T-cell (primary cell): ENCODE data around the gene ATG101. TPM values are rescaled to one million over a fixed set of nuclear protein-coding genes. Genes with fewer than 3 reads are reported as not detected.

ENCODE experiments used
- ATAC-seq, 4 experiments: fragments of 200-7000 bp in 3 of 4; fragments of 150-1000 bp in 1 of 4; cut with Tn5 transposase; replicated peaks in 1 of 4; 1 replicate in 3 of 4; 2 replicates in 1 of 4; pipeline ENCODE4 v1.10.0; 2021; ENCODE audit warnings: moderate library complexity in 3 of 4, mild to moderate bottlenecking in 2 of 4, moderate number of reproducible peaks in 1 of 4
- CTCF ChIA-PET, 2 donors: fragments of 300-600 bp; sonication (Branson Sonifier 250); formaldehyde crosslinking; loops; one replicate each; lab custom pipeline; 2022; ENCODE audit warnings: antibody characterized with exemption in 2 of 2; lab: Charles Lee
- POLR2A ChIA-PET, 2 donors: fragments of 300-600 bp; sonication (Branson Sonifier 250); formaldehyde crosslinking; loops; one replicate each; lab custom pipeline; 2022; ENCODE audit warnings: antibody characterized with exemption in 2 of 2; lab: Charles Lee
- DNase-seq, 35 experiments: peaks; one replicate each; pipeline versions ENCODE4 v3.0.0 to v3.0.0-alpha.2; 2013 to 2023
- H3K27ac ChIP-seq: one replicate; pipeline ENCODE4 v1.5.1; 2013; ENCODE audit warnings: low read length
- H3K27me3 ChIP-seq, 2 experiments: replicated peaks in 1 of 2; 1 replicate in 1 of 2; 2 replicates in 1 of 2; pipeline versions ENCODE4 v1.6.1 to v1.7.0; 2013; ENCODE audit warnings: low read length in 1 of 2, mixed read lengths in 1 of 2; ENCODE audit not compliant: control insufficient read depth in 2 of 2, insufficient read depth in 2 of 2; ENCODE audit errors: extremely low read depth in 1 of 2
- H3K36me3 ChIP-seq, 2 donors: 1 replicate in 1 of 2; 2 replicates in 1 of 2; pipeline versions ENCODE4 v1.6.1 to v1.7.0; 2013; ENCODE audit warnings: low read length in 1 of 2; ENCODE audit not compliant: control insufficient read depth in 2 of 2, insufficient read depth in 1 of 2; ENCODE audit errors: extremely low read depth in 1 of 2
- H3K4me1 ChIP-seq, 2 experiments: 1 replicate in 1 of 2; 2 replicates in 1 of 2; pipeline versions ENCODE4 v1.6.1 to v1.7.0; 2013; ENCODE audit warnings: low read length in 2 of 2, mixed read lengths in 1 of 2; ENCODE audit not compliant: insufficient read depth in 2 of 2, control insufficient read depth in 1 of 2; ENCODE audit errors: extremely low read depth in 1 of 2
- H3K4me3 ChIP-seq, 2 donors: 1 replicate in 1 of 2; 2 replicates in 1 of 2; pipeline versions ENCODE4 v1.5.1 to v1.7.0; 2013; ENCODE audit warnings: mild to moderate bottlenecking in 2 of 2, low read length in 1 of 2, moderate library complexity in 1 of 2; ENCODE audit not compliant: control insufficient read depth in 1 of 2; ENCODE audit errors: extremely low read depth in 1 of 2
- H3K9me3 ChIP-seq: 2 replicates; pipeline ENCODE4 v1.7.0; 2013
- H3K27ac Mint-ChIP-seq, 2 donors: one replicate each; pipeline ENCODE4 v1.8.0; 2020 to 2021; ENCODE audit warnings: mild to moderate bottlenecking in 2 of 2, mixed read lengths in 2 of 2
- H3K27me3 Mint-ChIP-seq, 2 donors: one replicate each; pipeline ENCODE4 v1.8.0; 2021 to 2022; ENCODE audit warnings: mixed read lengths in 2 of 2
- H3K36me3 Mint-ChIP-seq: one replicate; pipeline ENCODE4 v1.8.0; 2021; ENCODE audit warnings: mixed read lengths
- H3K4me1 Mint-ChIP-seq, 3 donors: one replicate each; pipeline ENCODE4 v1.8.0; 2020 to 2022; ENCODE audit warnings: mixed read lengths in 3 of 3, mild to moderate bottlenecking in 1 of 3
- H3K4me3 Mint-ChIP-seq, 3 donors: one replicate each; pipeline ENCODE4 v1.8.0; 2020 to 2022; ENCODE audit warnings: mild to moderate bottlenecking in 3 of 3, mixed read lengths in 3 of 3, moderate library complexity in 3 of 3
- H3K9me3 Mint-ChIP-seq, 3 donors: one replicate each; pipeline ENCODE4 v1.8.0; 2020 to 2022; ENCODE audit warnings: mixed read lengths in 3 of 3
- WGBS: methylation state at CpG from one replicate; pipeline ENCODE4 v1.1.5; 2013; ENCODE audit warnings: missing lambda C conversion rate; ENCODE audit not compliant: insufficient coverage; 5-methylcytosine and 5-hydroxymethylcytosine counted together
- total RNA-seq, 35 experiments: library from RNA in 6 of 35; stranded (reverse) in 6 of 35; fragments of 120-200 nt in 1 of 35; gene quantifications; one replicate each; pipeline versions ENCODE4 v1.2.1 to v1.2.4 and lab custom pipeline; 2013 to 2026

ATG101 gene
- total RNA-seq, 5 donors from 2014 or later (not counting 1 experiment from before 2014, with no cell fraction given), result 24.8 to 30.3 (median 25.9) TPM

DNA sequence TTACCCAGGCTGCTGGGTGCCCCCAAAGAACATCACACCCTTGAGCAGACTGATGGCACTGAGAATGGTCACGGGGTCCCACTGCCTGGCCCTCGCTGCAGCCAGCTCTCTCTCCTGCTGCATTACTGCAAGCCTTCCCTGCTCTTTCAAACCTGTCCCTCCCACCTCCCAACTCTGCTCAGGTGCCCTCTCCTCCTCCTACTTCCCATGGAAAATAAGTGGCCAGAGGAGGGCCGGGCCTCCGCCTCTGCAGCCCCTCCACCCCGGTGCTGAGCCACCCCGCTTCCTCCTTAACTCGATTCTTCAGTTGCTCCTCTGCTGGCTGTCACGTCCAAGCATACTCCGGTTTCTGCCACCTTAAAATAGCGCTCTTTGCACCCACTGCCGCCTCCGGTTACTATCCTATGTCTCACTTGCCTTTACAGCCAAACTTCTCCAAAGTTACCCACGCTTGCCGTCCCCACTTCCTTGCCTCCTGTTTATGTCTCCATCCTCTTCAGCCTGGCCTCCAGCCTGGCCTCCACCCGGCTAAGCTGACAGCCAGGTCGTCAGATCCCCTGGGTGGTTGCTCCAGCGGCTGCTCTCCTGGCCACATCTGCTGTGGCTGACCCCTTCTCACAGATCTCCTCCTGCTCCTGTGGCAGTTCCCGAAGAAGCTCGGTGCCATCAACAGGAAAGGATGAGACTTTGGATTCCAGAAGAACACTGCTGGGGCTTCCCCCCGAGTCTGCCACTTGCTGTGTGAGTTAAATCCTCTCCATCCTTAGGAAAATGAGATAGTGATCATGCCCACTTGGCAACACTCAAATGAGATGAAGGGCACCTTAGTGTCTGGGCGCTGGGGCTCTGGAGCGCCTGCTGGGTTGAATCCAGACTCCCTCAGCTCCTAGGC is 17.4 kb downstream of the ATG101 start:
- ChIA-PET POLR2A (no interaction called here), CTCF (interaction anchor here in 1 of 2 donors (0.8 kb wide), 1 partner anchor 61 kb away, joined by 5 read pairs; no protein-coding TSS in a partner anchor)
- peaks cover 5 to 11% (median 7%) of the 10 kb centered on the region in 3 donors for H3K4me1 Mint-ChIP-seq
- H3K27me3 ChIP-seq, result peaks cover 0 to 54% of the 10 kb centered on the region in 2 experiments
- ATAC-seq, result no peak
- 65% methylated on average over 22 of the region's 22 CpGs for WGBS
- H3K27ac Mint-ChIP-seq, result no peak overlapping the region
- no peaks in the 10 kb centered on the region for H3K9me3 Mint-ChIP-seq
- no peak overlapping the region for H3K27ac ChIP-seq
- no peaks in the 10 kb centered on the region for H3K36me3 ChIP-seq
- H3K36me3 Mint-ChIP-seq, result no peaks in the 10 kb centered on the region
- no peak overlapping the region for H3K4me3 ChIP-seq
- no peaks in the 10 kb centered on the region for H3K9me3 ChIP-seq
- DNase-seq, result no peak
- H3K4me1 ChIP-seq, result peaks cover 2 to 13% of the 10 kb centered on the region in 2 experiments
- H3K4me3 Mint-ChIP-seq, result no peak overlapping the region
- peaks cover 26 to 56% of the 10 kb centered on the region in 2 donors for H3K27me3 Mint-ChIP-seq

GRCh38 chr12:52087961-52088820 is 18.4 kb downstream of the ATG101 start:
- H3K27me3 ChIP-seq, result peaks cover 0 to 54% of the 10 kb centered on the region in 2 experiments
- H3K36me3 ChIP-seq, result no peaks in the 10 kb centered on the region
- H3K4me1 Mint-ChIP-seq, result peaks cover 2 to 8% (median 5%) of the 10 kb centered on the region in 3 donors
- no peaks in the 10 kb centered on the region for H3K36me3 Mint-ChIP-seq
- DNase-seq, result no peak
- no peaks in the 10 kb centered on the region for H3K9me3 Mint-ChIP-seq
- ChIA-PET CTCF (interaction anchor here in 1 of 2 donors (0.8 kb wide), 1 partner anchor 62 kb away, joined by 5 read pairs; no protein-coding TSS in a partner anchor), POLR2A (no interaction called here)
- H3K9me3 ChIP-seq, result no peaks in the 10 kb centered on the region
- peaks cover 0 to 4% of the 10 kb centered on the region in 2 experiments for H3K4me1 ChIP-seq
- H3K27ac ChIP-seq, result no peak overlapping the region
- H3K27ac Mint-ChIP-seq, result no peak overlapping the region
- ATAC-seq, result no peak
- no peak overlapping the region for H3K4me3 Mint-ChIP-seq
- 52% methylated on average over 16 of the region's 20 CpGs for WGBS
- peaks cover 28 to 59% of the 10 kb centered on the region in 2 donors for H3K27me3 Mint-ChIP-seq
- no peak overlapping the region for H3K4me3 ChIP-seq

GRCh38 chr12:52089491-52089890 is 19.7 kb downstream of the ATG101 start:
- CTCF ChIA-PET, result no interaction called here
- Mint-ChIP-seq H3K9me3 (no peaks in the 10 kb centered on the region), H3K4me3 (no peak overlapping the region), H3K4me1 (peaks cover 0 to 5% (median 0%) of the 10 kb centered on the region in 3 donors), H3K27me3 (peaks cover 35 to 65% of the 10 kb centered on the region in 2 donors), H3K36me3 (no peaks in the 10 kb centered on the region), H3K27ac (no peak overlapping the region)
- no peaks in the 10 kb centered on the region for H3K4me1 ChIP-seq
- no peak overlapping the region for H3K27ac ChIP-seq
- H3K9me3 ChIP-seq, result no peaks in the 10 kb centered on the region
- 88% methylated on average over 6 of the region's 11 CpGs for WGBS
- H3K27me3 ChIP-seq, result peaks cover 0 to 57% of the 10 kb centered on the region in 2 experiments
- no peak for DNase-seq
- no peaks in the 10 kb centered on the region for H3K36me3 ChIP-seq
- POLR2A ChIA-PET, result no interaction called here
- no peak for ATAC-seq
- H3K4me3 ChIP-seq, result no peak overlapping the region

DNA sequence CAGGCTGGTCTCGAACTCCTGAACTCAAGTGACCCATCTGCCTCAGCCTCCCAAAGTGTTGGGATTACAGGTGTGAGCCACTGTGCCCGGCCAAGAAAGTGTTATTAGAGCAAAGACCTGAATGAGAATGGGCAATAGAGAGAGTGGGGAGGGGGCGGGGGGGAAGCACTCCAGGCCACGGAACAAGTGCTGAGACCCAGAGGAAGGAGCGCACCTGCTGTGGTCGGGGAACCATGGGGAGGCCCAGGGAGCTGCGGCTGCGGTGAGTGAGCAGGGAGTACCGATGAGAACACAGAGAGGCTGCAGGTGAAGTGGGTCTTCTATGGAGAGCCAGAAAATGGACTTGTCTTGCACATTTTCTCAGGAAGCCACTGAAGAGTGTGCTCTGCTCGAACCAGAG is 20.5 kb downstream of the ATG101 start:
- CTCF ChIA-PET, result no interaction called here
- Mint-ChIP-seq H3K36me3 (no peaks in the 10 kb centered on the region), H3K4me3 (no peak overlapping the region), H3K27ac (no peak overlapping the region), H3K9me3 (no peaks in the 10 kb centered on the region), H3K27me3 (peaks cover 37 to 68% of the 10 kb centered on the region in 2 donors), H3K4me1 (peaks cover 0 to 5% (median 0%) of the 10 kb centered on the region in 3 donors)
- POLR2A ChIA-PET, result no interaction called here
- H3K4me3 ChIP-seq, result no peak overlapping the region
- no peak for ATAC-seq
- peaks cover 0 to 57% of the 10 kb centered on the region in 2 experiments for H3K27me3 ChIP-seq
- WGBS, result 23% methylated on average over 10 of the region's 10 CpGs
- H3K4me1 ChIP-seq, result no peaks in the 10 kb centered on the region
- no peaks in the 10 kb centered on the region for H3K9me3 ChIP-seq
- no peak for DNase-seq
- H3K27ac ChIP-seq, result no peak overlapping the region
- no peaks in the 10 kb centered on the region for H3K36me3 ChIP-seq

DNA sequence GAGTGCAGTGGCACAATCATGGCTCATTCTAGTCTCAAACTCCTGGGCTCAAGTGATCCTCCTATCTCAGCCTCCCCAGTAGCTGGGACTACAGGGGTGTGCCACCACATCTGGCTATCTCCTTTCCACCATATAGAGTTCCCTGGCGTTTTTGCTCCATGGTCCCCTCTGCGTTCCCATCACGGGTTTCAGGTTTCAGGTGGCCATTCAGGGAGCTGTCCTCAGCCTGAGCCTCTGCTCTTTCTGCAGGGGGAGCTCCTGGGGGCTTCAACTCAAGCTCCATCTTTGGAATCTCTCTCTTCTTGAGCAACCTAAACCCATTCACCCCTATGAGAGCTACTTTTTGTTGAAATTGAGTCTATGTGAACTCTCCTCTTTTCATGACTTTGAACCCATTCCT is 21.3 kb downstream of the ATG101 start:
- Histone ChIP-seq H3K4me3 (no peak overlapping the region), H3K9me3 (no peaks in the 10 kb centered on the region), H3K27ac (no peak overlapping the region), H3K36me3 (no peaks in the 10 kb centered on the region), H3K4me1 (no peaks in the 10 kb centered on the region), H3K27me3 (peaks cover 0 to 55% of the 10 kb centered on the region in 2 experiments)
- Mint-ChIP-seq H3K36me3 (no peaks in the 10 kb centered on the region), H3K27me3 (peaks cover 37 to 74% of the 10 kb centered on the region in 2 donors), H3K4me3 (no peak overlapping the region), H3K9me3 (no peaks in the 10 kb centered on the region), H3K4me1 (peaks cover 0 to 5% (median 0%) of the 10 kb centered on the region in 3 donors), H3K27ac (no peak overlapping the region)
- WGBS, result 58% methylated on average over 3 of the region's 3 CpGs
- no peak for ATAC-seq
- CTCF ChIA-PET, result interaction anchor here in 1 of 2 donors (0.9 kb wide), 1 partner anchor 66 kb away, joined by 3 read pairs; no protein-coding TSS in a partner anchor
- POLR2A ChIA-PET, result no interaction called here
- DNase-seq, result no peak

DNA sequence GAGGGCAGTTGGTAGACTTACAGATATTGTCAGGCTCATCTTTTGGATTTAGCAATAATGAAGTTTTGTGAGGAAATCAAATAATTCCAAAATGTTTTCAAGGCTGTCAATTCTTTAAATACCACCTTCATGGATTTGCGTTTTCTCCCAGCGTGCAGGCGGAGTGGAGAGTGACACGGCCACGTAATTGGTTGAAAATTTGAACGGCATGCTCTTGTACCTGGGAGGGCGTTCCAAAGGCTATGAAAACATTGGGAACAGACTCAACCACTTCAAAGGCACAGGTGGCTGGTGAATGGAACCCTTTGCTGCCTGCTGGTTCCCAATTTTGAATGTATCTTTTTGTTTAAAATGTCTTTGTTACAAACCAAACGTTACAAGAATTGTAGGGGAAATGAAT is 22.1 kb downstream of the ATG101 start:
- CTCF ChIA-PET, result no interaction called here
- no CpG with 5 or more reads among the region's 8 CpGs for WGBS
- no peaks in the 10 kb centered on the region for H3K9me3 Mint-ChIP-seq
- Histone ChIP-seq H3K4me1 (no peaks in the 10 kb centered on the region), H3K27ac (no peak overlapping the region), H3K4me3 (no peak overlapping the region), H3K27me3 (peaks cover 0 to 51% of the 10 kb centered on the region in 2 experiments), H3K36me3 (no peaks in the 10 kb centered on the region), H3K9me3 (no peaks in the 10 kb centered on the region)
- H3K27me3 Mint-ChIP-seq, result peaks cover 39 to 71% of the 10 kb centered on the region in 2 donors
- no peaks in the 10 kb centered on the region for H3K36me3 Mint-ChIP-seq
- H3K4me3 Mint-ChIP-seq, result no peak overlapping the region
- ATAC-seq (no peak), DNase-seq (no peak)
- POLR2A ChIA-PET, result no interaction called here
- peaks cover 0 to 5% (median 0%) of the 10 kb centered on the region in 3 donors for H3K4me1 Mint-ChIP-seq
- no peak overlapping the region for H3K27ac Mint-ChIP-seq
